SH-SY5Y (cell line): Measurements from ENCODE around the gene TVP23A.

Source experiments
- GATA2 ChIP-seq: IDR thresholded peaks from 2 replicates; pipeline ENCODE4 v1.6.1; 2011; ENCODE audit warnings: mild to moderate bottlenecking, low read depth, low read length
- GATA3 ChIP-seq: IDR thresholded peaks from 2 replicates; pipeline ENCODE4 v1.6.1; 2011; ENCODE audit warnings: low read depth, mild to moderate bottlenecking, low read length, moderate library complexity

- TF ChIP-seq GATA3: no peak
- TF ChIP-seq GATA2: no peak
Measured at GRCh38 chr16:10780628-10781027, 38.0 kb downstream of the TVP23A start.
